DOHH2 (cell line): ENCODE measurements around the gene KCNIP4.

Experiments
- H3F3A ChIP-seq: fragments of 200-600 bp; sonication (generic), shearing (Covaris generic); 2 replicates; pipeline ENCODE4 v1.6.0; 2016; ENCODE audit warnings: antibody characterized with exemption, mild to moderate bottlenecking; ENCODE audit not compliant: control insufficient read depth, insufficient read depth
- H3K27ac ChIP-seq: fragments of 200-600 bp; sonication (generic); 2 replicates; pipeline ENCODE4 v1.5.1; 2014; ENCODE audit warnings: low read depth, mild to moderate bottlenecking, low read length, moderate library complexity
- H3K27me3 ChIP-seq: fragments of 200-600 bp; sonication (generic); 2 replicates; pipeline ENCODE4 v1.6.1; 2014; ENCODE audit warnings: mild to moderate bottlenecking, low read length, mixed read lengths; ENCODE audit not compliant: control insufficient read depth
- H3K36me3 ChIP-seq: fragments of 200-600 bp; sonication (generic); 2 replicates; pipeline ENCODE4 v1.6.1; 2014; ENCODE audit warnings: mild to moderate bottlenecking, low read length, moderate library complexity, mixed read lengths; ENCODE audit not compliant: control insufficient read depth
- H3K4me1 ChIP-seq: fragments of 200-600 bp; sonication (generic); 2 replicates; pipeline ENCODE4 v1.6.1; 2014; ENCODE audit warnings: mild to moderate bottlenecking, low read length, mixed read lengths; ENCODE audit not compliant: control insufficient read depth
- H3K4me2 ChIP-seq: fragments of 200-600 bp; sonication (generic); 2 replicates; pipeline ENCODE4 v1.6.0; 2014; ENCODE audit warnings: mild to moderate bottlenecking, low read length, moderate library complexity
- H3K4me3 ChIP-seq: fragments of 200-600 bp; sonication (generic); 2 replicates; pipeline ENCODE4 v1.5.1; 2014; ENCODE audit warnings: mild to moderate bottlenecking, low read length, mixed read lengths
- H3K79me2 ChIP-seq: fragments of 200-600 bp; sonication (generic); 2 replicates; pipeline ENCODE4 v1.6.1; 2014; ENCODE audit warnings: mild to moderate bottlenecking, low read length, mixed read lengths; ENCODE audit not compliant: control insufficient read depth
- H3K9me2 ChIP-seq: fragments of 200-600 bp; sonication (generic); replicated peaks from 2 replicates; pipeline ENCODE4 v1.6.1; 2014; ENCODE audit warnings: mild to moderate bottlenecking, low read length, mixed read lengths; ENCODE audit not compliant: control insufficient read depth
- H3K9me3 ChIP-seq: fragments of 200-600 bp; sonication (generic); 2 replicates; pipeline ENCODE4 v1.6.1; 2014; ENCODE audit warnings: antibody characterized with exemption, low read length, mixed read lengths; ENCODE audit not compliant: control insufficient read depth, insufficient read depth
- H4K20me1 ChIP-seq: fragments of 200-600 bp; sonication (generic); 2 replicates; pipeline ENCODE4 v1.6.0; 2014; ENCODE audit warnings: low read depth, mild to moderate bottlenecking, antibody characterized with exemption, low read length, moderate library complexity; ENCODE audit not compliant: control insufficient read depth, insufficient read depth
- CTCF ChIP-seq: fragments of 200-600 bp; sonication (generic); IDR thresholded peaks from one replicate; pipeline ENCODE4 v1.5.1; 2014; ENCODE audit warnings: antibody characterized with exemption, mild to moderate bottlenecking, low read depth, low read length; ENCODE audit not compliant: poor library complexity, severe bottlenecking
- EZH2phosphoT487 ChIP-seq: fragments of 200-600 bp; sonication (generic); IDR thresholded peaks from 2 replicates; pipeline ENCODE4 v1.6.1; 2017; ENCODE audit warnings: borderline replicate concordance, mild to moderate bottlenecking, antibody characterized with exemption, low read length, moderate library complexity, mixed read lengths

KCNIP4 gene

DNA sequence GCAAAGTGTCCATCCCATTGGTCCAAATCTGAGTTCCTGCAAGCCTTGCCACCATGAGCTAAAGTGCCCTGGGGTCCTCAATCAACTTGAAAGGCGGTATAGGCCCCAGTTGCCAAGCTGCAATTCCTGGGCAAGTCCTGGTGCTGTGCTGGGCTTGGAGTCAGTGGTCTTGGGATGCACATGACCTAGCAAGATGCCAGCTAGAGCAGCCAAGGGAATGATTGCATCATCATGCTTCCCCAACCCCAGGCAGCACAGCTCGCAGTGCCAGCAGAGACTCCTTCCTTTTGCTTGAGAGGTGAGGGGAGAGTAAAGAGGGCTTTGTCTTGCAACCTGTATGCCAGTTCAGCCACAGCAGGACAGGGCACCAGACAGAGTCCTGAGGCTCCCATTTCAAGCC lies 50.5 kb downstream of the KCNIP4 start:
- H3K27ac ChIP-seq, result no peak overlapping the region
- H3K36me3 ChIP-seq, result no peaks in the 10 kb centered on the region
- H3K4me3 ChIP-seq, result no peak overlapping the region
- no peaks in the 10 kb centered on the region for H3K9me2 ChIP-seq
- H3K9me3 ChIP-seq, result no peaks in the 10 kb centered on the region
- no peaks in the 10 kb centered on the region for H3F3A ChIP-seq
- no peaks in the 10 kb centered on the region for H4K20me1 ChIP-seq
- H3K79me2 ChIP-seq, result no peaks in the 10 kb centered on the region
- H3K27me3 ChIP-seq, result no peaks in the 10 kb centered on the region
- no peaks in the 10 kb centered on the region for H3K4me1 ChIP-seq
- H3K4me2 ChIP-seq, result no peak overlapping the region
- no peak for TF ChIP-seq CTCF
- no peak for TF ChIP-seq EZH2phosphoT487

- Histone ChIP-seq H3K27ac (no peak overlapping the region), H3K4me1 (no peaks in the 10 kb centered on the region), H3K79me2 (no peaks in the 10 kb centered on the region), H3K9me3 (no peaks in the 10 kb centered on the region), H3K9me2 (no peaks in the 10 kb centered on the region), H4K20me1 (no peaks in the 10 kb centered on the region), H3K27me3 (no peaks in the 10 kb centered on the region), H3F3A (no peaks in the 10 kb centered on the region), H3K4me3 (no peak overlapping the region), H3K4me2 (no peak overlapping the region), H3K36me3 (no peaks in the 10 kb centered on the region)
- TF ChIP-seq EZH2phosphoT487 (no peak), CTCF (no peak)
Measured at GRCh38 chr4:21896767-21897166, 51.8 kb downstream of the KCNIP4 start.

GRCh38 chr4:21893136-21893535 lies 55.4 kb downstream of the KCNIP4 start:
- Histone ChIP-seq H3K4me3 (no peak overlapping the region), H3K27ac (no peak overlapping the region), H3K4me2 (no peak overlapping the region), H3K79me2 (no peaks in the 10 kb centered on the region), H3K27me3 (no peaks in the 10 kb centered on the region), H3K9me2 (no peaks in the 10 kb centered on the region), H3K36me3 (no peaks in the 10 kb centered on the region), H4K20me1 (no peaks in the 10 kb centered on the region), H3K9me3 (no peaks in the 10 kb centered on the region), H3K4me1 (no peaks in the 10 kb centered on the region), H3F3A (no peaks in the 10 kb centered on the region)
- TF ChIP-seq CTCF (no peak), EZH2phosphoT487 (no peak)

GRCh38 chr4:21890231-21890630 lies 58.3 kb downstream of the KCNIP4 start:
- no peak overlapping the region for H3K4me3 ChIP-seq
- H3K79me2 ChIP-seq, result no peaks in the 10 kb centered on the region
- H3K4me2 ChIP-seq, result no peak overlapping the region
- no peaks in the 10 kb centered on the region for H3K27me3 ChIP-seq
- H3K27ac ChIP-seq, result no peak overlapping the region
- no peaks in the 10 kb centered on the region for H3K36me3 ChIP-seq
- no peaks in the 10 kb centered on the region for H3K9me3 ChIP-seq
- H3K4me1 ChIP-seq, result no peaks in the 10 kb centered on the region
- no peaks in the 10 kb centered on the region for H3K9me2 ChIP-seq
- no peaks in the 10 kb centered on the region for H3F3A ChIP-seq
- TF ChIP-seq CTCF, result no peak
- no peak for TF ChIP-seq EZH2phosphoT487
- H4K20me1 ChIP-seq, result no peaks in the 10 kb centered on the region
